Lower leg skin (tissue), 3 donors: ENCODE data around the gene PSORS1C1.

Experiments
- CTCF ChIP-seq, 3 donors: fragments of 450-650 bp; IDR thresholded peaks; one replicate each; pipeline ENCODE4 v1.5.1; 2016; ENCODE audit warnings: antibody characterized with exemption in 3 of 3, mild to moderate bottlenecking in 3 of 3, moderate library complexity in 2 of 3
- POLR2A ChIP-seq, 2 donors: fragments of 450-650 bp; IDR thresholded peaks; one replicate each; pipeline ENCODE4 v1.6.1; 2016 to 2017; ENCODE audit warnings: antibody characterized with exemption in 2 of 2, mild to moderate bottlenecking in 1 of 2, moderate library complexity in 1 of 2

- TF ChIP-seq CTCF (IDR thresholded peaks at IDR 0.05), result no peak
- TF ChIP-seq POLR2A (IDR thresholded peaks at IDR 0.05), result no peak
Observed at GRCh38 chr6:31142361-31142761, 27.8 kb downstream of the PSORS1C1 start.
